CD8-positive, alpha-beta memory T cell (primary cell): ENCODE data around the gene PPIA. TPM values are rescaled to one million over a fixed set of nuclear protein-coding genes. Genes with fewer than 3 reads are reported as not detected.
A peak's percentile ranks its signal among the peaks of the same experiment; 100 is the strongest.

Source experiments
- CTCF ChIA-PET: fragments of 350-600 bp; sonication (Branson Sonifier 250); formaldehyde crosslinking; loops from one replicate; lab custom pipeline; 2021; ENCODE audit warnings: antibody characterized with exemption; lab: Charles Lee
- POLR2A ChIA-PET: fragments of 350-600 bp; sonication (Branson Sonifier 250); formaldehyde crosslinking; loops from one replicate; lab custom pipeline; 2021; ENCODE audit warnings: antibody characterized with exemption; lab: Charles Lee
- DNase-seq, 5 donors: peaks; one replicate each; pipeline versions ENCODE4 v3.0.0 to v3.0.0-alpha.2; 2020 to 2022; ENCODE audit warnings: mixed read lengths in 1 of 5
- H3K27ac ChIP-seq: one replicate; pipeline ENCODE4 v1.7.0; 2013; ENCODE audit warnings: low read depth, mild to moderate bottlenecking, low read length, moderate library complexity
- H3K27me3 ChIP-seq: 2 replicates; pipeline ENCODE4 v1.7.0; 2013; ENCODE audit warnings: low read length, mild to moderate bottlenecking; ENCODE audit not compliant: insufficient read depth, poor library complexity, severe bottlenecking
- H3K36me3 ChIP-seq: 2 replicates; pipeline ENCODE4 v1.7.0; 2013; ENCODE audit warnings: mild to moderate bottlenecking, low read length, moderate library complexity; ENCODE audit not compliant: insufficient read depth
- H3K4me1 ChIP-seq: 2 replicates; pipeline ENCODE4 v1.7.0; 2013; ENCODE audit warnings: mild to moderate bottlenecking, low read length, moderate library complexity; ENCODE audit not compliant: insufficient read depth
- H3K4me3 ChIP-seq: 2 replicates; pipeline ENCODE4 v1.7.0; 2013; ENCODE audit warnings: mild to moderate bottlenecking, low read length
- H3K9me3 ChIP-seq: 2 replicates; pipeline ENCODE4 v1.7.0; 2013; ENCODE audit warnings: mild to moderate bottlenecking, low read length
- H3K27ac Mint-ChIP-seq, 8 donors: one replicate each; pipeline ENCODE4 v1.8.0; 2020 to 2021; ENCODE audit warnings: mixed read lengths in 8 of 8, mild to moderate bottlenecking in 6 of 8, inconsistent platforms in 3 of 8, moderate library complexity in 3 of 8
- H3K27me3 Mint-ChIP-seq, 2 donors: one replicate each; pipeline ENCODE4 v1.8.0; 2020 to 2021; ENCODE audit warnings: mixed read lengths in 2 of 2, mild to moderate bottlenecking in 1 of 2, moderate library complexity in 1 of 2
- H3K36me3 Mint-ChIP-seq, 3 donors: one replicate each; pipeline ENCODE4 v1.8.0; 2020 to 2021; ENCODE audit warnings: mixed read lengths in 3 of 3, inconsistent platforms in 1 of 3, mild to moderate bottlenecking in 1 of 3
- H3K4me1 Mint-ChIP-seq, 3 donors: one replicate each; pipeline ENCODE4 v1.8.0; 2020 to 2021; ENCODE audit warnings: mixed read lengths in 3 of 3, inconsistent platforms in 1 of 3, mild to moderate bottlenecking in 1 of 3
- H3K4me3 Mint-ChIP-seq, 7 donors: one replicate each; pipeline ENCODE4 v1.8.0; 2020 to 2021; ENCODE audit warnings: mixed read lengths in 7 of 7, mild to moderate bottlenecking in 6 of 7, moderate library complexity in 4 of 7, inconsistent platforms in 2 of 7
- H3K9me3 Mint-ChIP-seq, 5 donors: one replicate each; pipeline ENCODE4 v1.8.0; 2020 to 2022; ENCODE audit warnings: mixed read lengths in 5 of 5, mild to moderate bottlenecking in 3 of 5, moderate library complexity in 2 of 5, inconsistent platforms in 1 of 5
- polyA plus RNA-seq: library from polyadenylated mRNA; unstranded; fragments of 300-500 nt; fragmentation: Illumina TruSeq; gene quantifications from one replicate; pipeline ENCODE4 v1.2.3, GENCODE V29; 2021
- total RNA-seq, 2 experiments: library from RNA; stranded (reverse); gene quantifications; one replicate each; pipeline ENCODE4 v1.2.3, GENCODE V29; 2021

PPIA gene
- total and polyA plus RNA-seq, 3 experiments from 2014 or later = 3,369 to 3,693 (median 3,448) TPM

- Mint-ChIP-seq H3K36me3 (peaks cover 0 to 73% (median 16%) of the 10 kb centered on the region in 3 donors), H3K4me3 (no peak overlapping the region), H3K27ac (peak overlapping the region in 2 of 8 donors; percentile 22 to 89), H3K9me3 (no peaks in the 10 kb centered on the region), H3K4me1 (peaks cover 31 to 39% (median 35%) of the 10 kb centered on the region in 3 donors), H3K27me3 (no peaks in the 10 kb centered on the region)
- no peak for DNase-seq
- Histone ChIP-seq H3K27ac (no peak overlapping the region), H3K4me1 (peaks cover 30% of the 10 kb centered on the region), H3K36me3 (peaks cover 43% of the 10 kb centered on the region), H3K4me3 (no peak overlapping the region), H3K9me3 (no peaks in the 10 kb centered on the region), H3K27me3 (no peaks in the 10 kb centered on the region)
- CTCF ChIA-PET = interaction anchor here (1.2 to 1.3 kb wide), 2 partner anchors 16 to 154 kb away, joined by 3 to 4 read pairs; no protein-coding TSS in a partner anchor
- POLR2A ChIA-PET = no interaction called here
These were observed 30.7 kb upstream of the PPIA start for GRCh38 chr7:44765579-44766415.

GRCh38 chr7:44766416-44766801, 30.1 kb upstream of the PPIA start:
- no peak for DNase-seq
- Mint-ChIP-seq H3K9me3 (no peaks in the 10 kb centered on the region), H3K27me3 (no peaks in the 10 kb centered on the region), H3K27ac (peak overlapping the region in 4 of 8 donors; percentile 17 to 89 (median 36)), H3K36me3 (peaks cover 0 to 67% (median 16%) of the 10 kb centered on the region in 3 donors), H3K4me3 (no peak overlapping the region), H3K4me1 (peaks cover 37 to 46% (median 41%) of the 10 kb centered on the region in 3 donors)
- H3K4me1 ChIP-seq = peaks cover 32% of the 10 kb centered on the region
- H3K4me3 ChIP-seq = no peak overlapping the region
- ChIA-PET CTCF (interaction anchor here (1.2 to 2.1 kb wide), 3 partner anchors 17 to 178 kb away, joined by 3 to 6 read pairs (median 4); no protein-coding TSS in a partner anchor), POLR2A (no interaction called here)
- H3K27me3 ChIP-seq = no peaks in the 10 kb centered on the region
- peaks cover 42% of the 10 kb centered on the region for H3K36me3 ChIP-seq
- no peak overlapping the region for H3K27ac ChIP-seq
- no peaks in the 10 kb centered on the region for H3K9me3 ChIP-seq

- ChIA-PET CTCF (interaction anchor here (1.1 to 2.1 kb wide), 7 partner anchors 9 to 179 kb away, joined by 3 to 6 read pairs (median 4); no protein-coding TSS in a partner anchor), POLR2A (no interaction called here)
- DNase-seq = no peak
- Histone ChIP-seq H3K9me3 (no peaks in the 10 kb centered on the region), H3K4me1 (peaks cover 32% of the 10 kb centered on the region), H3K36me3 (peaks cover 42% of the 10 kb centered on the region), H3K4me3 (no peak overlapping the region), H3K27me3 (no peaks in the 10 kb centered on the region), H3K27ac (no peak overlapping the region)
- H3K4me3 Mint-ChIP-seq = peak overlapping the region in 3 of 7 donors; percentile 15 to 68 (median 41)
- peaks cover 0 to 60% (median 14%) of the 10 kb centered on the region in 3 donors for H3K36me3 Mint-ChIP-seq
- no peaks in the 10 kb centered on the region for H3K27me3 Mint-ChIP-seq
- peaks cover 40 to 51% (median 44%) of the 10 kb centered on the region in 3 donors for H3K4me1 Mint-ChIP-seq
- no peaks in the 10 kb centered on the region for H3K9me3 Mint-ChIP-seq
- peak overlapping the region in 7 of 8 donors; percentile 47 to 88 (median 82) for H3K27ac Mint-ChIP-seq
These were observed 29.2 kb upstream of the PPIA start for GRCh38 chr7:44767134-44767911.

DNA sequence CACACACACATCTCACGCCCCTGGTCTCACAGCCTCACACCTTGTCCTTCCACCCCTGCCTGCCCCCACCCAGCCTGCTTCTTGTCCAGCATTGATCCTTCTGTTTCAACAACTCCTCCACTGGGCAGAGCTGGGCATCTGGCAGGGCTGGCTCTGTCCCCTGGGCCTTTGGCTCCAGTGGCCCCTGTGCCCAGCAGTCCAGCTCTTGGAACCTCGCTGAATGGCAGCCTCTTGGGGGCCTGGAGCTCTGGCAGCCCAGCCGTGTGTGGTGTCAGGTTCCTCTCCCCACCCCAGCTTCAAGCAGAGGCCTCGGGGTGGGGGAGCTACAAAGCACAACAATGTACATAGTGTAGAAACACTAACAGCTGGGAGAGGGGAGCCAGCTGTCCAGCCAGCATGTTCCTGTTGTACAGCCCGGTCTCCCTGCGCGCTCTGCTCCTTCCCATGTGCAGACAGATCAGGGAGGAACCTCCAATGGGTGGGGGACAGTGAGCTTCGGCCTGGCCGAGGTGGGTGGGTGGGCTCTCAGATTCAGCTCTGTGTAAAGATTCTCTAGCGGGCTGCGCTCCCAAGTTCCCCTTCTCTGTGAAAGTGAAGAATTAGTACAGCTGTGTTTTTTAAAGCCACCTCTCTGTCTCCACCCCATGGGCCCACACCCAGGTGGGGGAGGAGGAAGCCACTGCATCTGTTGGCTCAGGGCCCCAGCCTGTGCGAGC, 28.4 kb upstream of the PPIA start:
- Histone ChIP-seq H3K36me3 (peaks cover 37% of the 10 kb centered on the region), H3K9me3 (no peaks in the 10 kb centered on the region), H3K27ac (peak overlapping the region; percentile 9), H3K27me3 (no peaks in the 10 kb centered on the region), H3K4me3 (no peak overlapping the region), H3K4me1 (peaks cover 32% of the 10 kb centered on the region)
- H3K27ac Mint-ChIP-seq = peak overlapping the region; percentile 68 to 97 (median 87)
- H3K4me3 Mint-ChIP-seq = peak overlapping the region in 6 of 7 donors; percentile 19 to 68 (median 52)
- peak in 3 of 5 donors; percentile 17 to 65 (median 27) for DNase-seq
- ChIA-PET CTCF (interaction anchor here (0.7 to 2.1 kb wide), 10 partner anchors 9 to 203 kb away, joined by 3 to 6 read pairs (median 4); partner anchors contain the start of gene DDX56), POLR2A (interaction anchor here (0.5 to 1.6 kb wide), 6 partner anchors 9 to 185 kb away, joined by 3 to 8 read pairs (median 4); partner anchors contain the start of genes H2AZ2, OGDH and PURB)
- peaks cover 40 to 51% (median 44%) of the 10 kb centered on the region in 3 donors for H3K4me1 Mint-ChIP-seq
- H3K9me3 Mint-ChIP-seq = no peaks in the 10 kb centered on the region
- peaks cover 0 to 52% (median 14%) of the 10 kb centered on the region in 3 donors for H3K36me3 Mint-ChIP-seq
- H3K27me3 Mint-ChIP-seq = no peaks in the 10 kb centered on the region

DNA sequence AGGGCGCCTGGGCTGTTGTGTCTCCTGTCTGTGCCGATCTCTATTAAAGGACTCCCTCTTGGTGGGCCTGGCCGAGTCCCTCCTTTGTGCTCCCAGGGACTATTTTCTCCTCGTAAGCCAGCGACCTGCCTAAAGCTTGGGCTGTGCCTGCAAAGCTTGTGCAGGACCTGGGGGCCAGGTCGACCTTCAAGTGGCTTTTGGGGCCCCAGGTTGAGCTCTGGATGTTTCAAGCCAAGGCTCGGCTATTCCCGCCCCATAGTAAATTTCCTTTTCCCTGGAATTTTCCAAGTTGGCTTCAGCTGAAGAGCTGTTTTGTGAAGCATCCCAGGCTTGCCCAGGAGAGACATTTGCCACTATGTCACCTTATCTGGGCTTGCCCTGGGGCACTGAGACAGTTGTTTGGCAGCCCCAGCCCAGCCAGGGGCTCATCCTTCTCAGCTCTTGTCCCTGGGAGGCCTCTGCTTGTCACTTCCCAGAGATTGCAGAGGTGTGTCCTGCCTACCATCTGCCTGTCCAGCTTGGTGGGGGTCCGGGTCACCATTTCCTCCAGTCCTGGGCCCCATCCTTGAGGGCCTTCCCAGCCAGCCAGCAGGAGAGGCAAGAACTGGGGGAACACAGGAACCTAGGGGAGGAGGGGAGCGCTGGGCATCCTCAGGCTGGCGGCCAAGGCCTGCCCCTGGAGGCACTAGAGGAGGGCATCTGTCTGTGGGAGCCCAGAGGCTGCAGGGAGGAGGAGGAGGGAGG, 27.7 kb upstream of the PPIA start:
- CTCF ChIA-PET = interaction anchor here (0.7 to 2.3 kb wide), 12 partner anchors 10 to 203 kb away, joined by 3 to 7 read pairs (median 4); partner anchors contain the start of gene DDX56

GRCh38 chr7:44769376-44769775, 27.1 kb upstream of the PPIA start:
- Histone ChIP-seq H3K27ac (no peak overlapping the region), H3K4me1 (peaks cover 32% of the 10 kb centered on the region), H3K4me3 (no peak overlapping the region), H3K36me3 (peaks cover 25% of the 10 kb centered on the region), H3K9me3 (no peaks in the 10 kb centered on the region), H3K27me3 (no peaks in the 10 kb centered on the region)
- Mint-ChIP-seq H3K9me3 (no peaks in the 10 kb centered on the region), H3K36me3 (peaks cover 0 to 39% (median 6%) of the 10 kb centered on the region in 3 donors), H3K4me3 (peak overlapping the region in 6 of 7 donors; percentile 61 to 71 (median 64)), H3K27me3 (no peaks in the 10 kb centered on the region), H3K27ac (peak overlapping the region; percentile 68 to 98 (median 88)), H3K4me1 (peaks cover 40 to 51% (median 44%) of the 10 kb centered on the region in 3 donors)
- ChIA-PET CTCF (interaction anchor here (1.2 to 2.3 kb wide), 3 partner anchors 88 to 204 kb away, joined by 3 to 7 read pairs (median 4); no protein-coding TSS in a partner anchor), POLR2A (interaction anchor here (1.2 to 1.6 kb wide), 4 partner anchors 20 to 163 kb away, joined by 3 to 5 read pairs (median 4); partner anchors contain the start of genes H2AZ2 and OGDH)
- DNase-seq = no peak

More for the DNA sequence above, 27.7 kb upstream of the PPIA start:
- H3K27ac ChIP-seq = no peak overlapping the region
- no peaks in the 10 kb centered on the region for H3K27me3 Mint-ChIP-seq
- no peaks in the 10 kb centered on the region for H3K9me3 ChIP-seq
- POLR2A ChIA-PET = interaction anchor here (0.5 to 1.6 kb wide), 9 partner anchors 10 to 186 kb away, joined by 3 to 8 read pairs (median 4); partner anchors contain the start of genes H2AZ2, OGDH and PURB
- H3K4me1 ChIP-seq = peaks cover 32% of the 10 kb centered on the region
- DNase-seq = no peak
- H3K36me3 Mint-ChIP-seq = peaks cover 0 to 45% (median 10%) of the 10 kb centered on the region in 3 donors
- no peaks in the 10 kb centered on the region for H3K9me3 Mint-ChIP-seq
- H3K36me3 ChIP-seq = peaks cover 30% of the 10 kb centered on the region
- peak overlapping the region; percentile 68 to 97 (median 88) for H3K27ac Mint-ChIP-seq
- H3K27me3 ChIP-seq = no peaks in the 10 kb centered on the region
- H3K4me3 Mint-ChIP-seq = peak overlapping the region in 6 of 7 donors; percentile 22 to 64 (median 52)
- no peak overlapping the region for H3K4me3 ChIP-seq
- peaks cover 40 to 51% (median 44%) of the 10 kb centered on the region in 3 donors for H3K4me1 Mint-ChIP-seq
